ENCODE data around the gene COL4A2.

COL4A2 gene

GRCh38 chr13:110341445-110342244 lies 34.6 kb downstream of the COL4A2 start:
- DNase-seq: no peak
- H3K27me3 Mint-ChIP-seq: peaks cover 37% of the 10 kb centered on the region
- H3K27ac Mint-ChIP-seq: peak overlapping the region; percentile 12 to 87
- H3K4me3 Mint-ChIP-seq: peak overlapping the region; percentile 44 to 70
- H3K9me3 Mint-ChIP-seq: no peaks in the 10 kb centered on the region
- peak; percentile 8 for ATAC-seq
- H3K4me1 Mint-ChIP-seq: peaks cover 31% of the 10 kb centered on the region

DNA sequence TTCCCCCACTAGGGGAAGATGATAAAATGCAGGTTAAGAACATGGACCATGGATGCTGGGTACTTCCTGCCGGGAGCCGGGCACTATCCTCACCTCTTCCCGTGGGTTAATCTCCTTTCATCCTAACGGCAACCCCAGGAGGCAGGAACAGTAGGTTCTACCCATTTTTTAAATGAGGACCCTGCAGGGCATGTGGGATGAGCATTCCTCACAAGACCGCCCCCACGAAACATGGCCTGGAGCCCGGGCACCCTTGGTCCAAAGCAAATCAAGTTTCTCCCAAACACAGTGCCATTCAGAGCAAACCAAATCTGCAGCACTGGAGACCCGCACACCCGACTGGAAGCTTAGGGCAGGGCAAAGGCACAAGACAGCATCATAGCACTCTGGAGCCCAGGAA lies 35.4 kb downstream of the COL4A2 start:
- H3K27me3 Mint-ChIP-seq: peaks cover 37% of the 10 kb centered on the region
- H3K27ac Mint-ChIP-seq: no peak overlapping the region
- H3K4me3 Mint-ChIP-seq: no peak overlapping the region

GRCh38 chr13:110343241-110343865 lies 36.3 kb downstream of the COL4A2 start:
- Mint-ChIP-seq H3K4me3 (no peak overlapping the region), H3K4me1 (peaks cover 31% of the 10 kb centered on the region), H3K27me3 (peaks cover 46% of the 10 kb centered on the region), H3K9me3 (no peaks in the 10 kb centered on the region), H3K27ac (no peak overlapping the region)
- no peak for DNase-seq
- no peak for ATAC-seq

More for the DNA sequence above, 35.4 kb downstream of the COL4A2 start:
- Mint-ChIP-seq H3K4me1 (peaks cover 31% of the 10 kb centered on the region), H3K9me3 (no peaks in the 10 kb centered on the region)
- DNase-seq (no peak), ATAC-seq (no peak)

- ATAC-seq (no peak), DNase-seq (no peak)
- H3K27ac Mint-ChIP-seq: no peak overlapping the region
- no peaks in the 10 kb centered on the region for H3K9me3 Mint-ChIP-seq
- no peak overlapping the region for H3K4me3 Mint-ChIP-seq
- H3K27me3 Mint-ChIP-seq: peaks cover 50% of the 10 kb centered on the region
- H3K4me1 Mint-ChIP-seq: peaks cover 26% of the 10 kb centered on the region
Measured at GRCh38 chr13:110344320-110344719, 37.2 kb downstream of the COL4A2 start.

GRCh38 chr13:110345266-110345665 lies 38.2 kb downstream of the COL4A2 start:
- Mint-ChIP-seq H3K4me1 (peaks cover 17% of the 10 kb centered on the region), H3K27me3 (peaks cover 49% of the 10 kb centered on the region), H3K4me3 (no peak overlapping the region), H3K9me3 (no peaks in the 10 kb centered on the region), H3K27ac (no peak overlapping the region)
- ATAC-seq (no peak), DNase-seq (no peak)

- ATAC-seq: no peak
- Mint-ChIP-seq H3K4me3 (no peak overlapping the region), H3K27me3 (peaks cover 48% of the 10 kb centered on the region), H3K9me3 (no peaks in the 10 kb centered on the region), H3K27ac (no peak overlapping the region), H3K4me1 (peaks cover 13% of the 10 kb centered on the region)
- no peak for DNase-seq
Measured at GRCh38 chr13:110345701-110346100, 38.6 kb downstream of the COL4A2 start.

DNA sequence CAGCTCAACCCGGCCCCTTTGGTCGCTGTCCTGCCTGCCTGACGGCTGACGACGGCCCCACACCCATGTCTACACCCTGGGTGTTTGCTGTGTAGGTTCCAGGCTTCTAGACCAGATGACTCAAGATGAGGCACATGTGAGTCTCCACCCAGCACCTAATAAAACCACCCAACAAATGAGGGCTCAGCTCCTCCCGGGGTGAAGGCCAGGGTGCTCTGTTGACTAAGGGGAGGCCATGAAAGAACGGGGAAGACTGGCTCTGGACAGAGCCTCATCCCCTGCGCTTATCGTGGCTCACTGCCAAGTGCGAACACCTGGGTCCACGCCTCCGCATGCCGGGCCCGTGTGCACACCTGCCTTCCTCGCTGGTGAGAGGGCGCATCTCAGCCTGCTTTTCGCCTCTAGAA lies 39.6 kb downstream of the COL4A2 start:
- Mint-ChIP-seq H3K4me3 (no peak overlapping the region), H3K27ac (no peak overlapping the region), H3K27me3 (peaks cover 48% of the 10 kb centered on the region), H3K9me3 (no peaks in the 10 kb centered on the region), H3K4me1 (peaks cover 3% of the 10 kb centered on the region)
- DNase-seq: no peak
- ATAC-seq: peak; percentile 5

- Mint-ChIP-seq H3K27me3 (peaks cover 47% of the 10 kb centered on the region), H3K4me3 (no peak overlapping the region), H3K4me1 (no peaks in the 10 kb centered on the region), H3K27ac (peak overlapping the region in 1 of 2 donors; percentile 52), H3K9me3 (no peaks in the 10 kb centered on the region)
- peak; percentile 24 for ATAC-seq
- DNase-seq: no peak
Measured at GRCh38 chr13:110347088-110347487, 40.0 kb downstream of the COL4A2 start.

GRCh38 chr13:110347535-110348308 lies 40.6 kb downstream of the COL4A2 start:
- Mint-ChIP-seq H3K4me3 (no peak overlapping the region), H3K27ac (no peak overlapping the region), H3K9me3 (no peaks in the 10 kb centered on the region), H3K4me1 (no peaks in the 10 kb centered on the region), H3K27me3 (peaks cover 41% of the 10 kb centered on the region)
- ATAC-seq (no peak), DNase-seq (no peak)

- H3K4me3 Mint-ChIP-seq: no peak overlapping the region
- ATAC-seq (no peak), DNase-seq (no peak)
- peaks cover 36% of the 10 kb centered on the region for H3K27me3 Mint-ChIP-seq
- H3K4me1 Mint-ChIP-seq: no peaks in the 10 kb centered on the region
- H3K9me3 Mint-ChIP-seq: no peaks in the 10 kb centered on the region
- H3K27ac Mint-ChIP-seq: no peak overlapping the region
Measured at GRCh38 chr13:110348309-110349105, 41.4 kb downstream of the COL4A2 start.

GRCh38 chr13:110349239-110349638 lies 42.2 kb downstream of the COL4A2 start:
- Mint-ChIP-seq H3K27ac (no peak overlapping the region), H3K4me3 (no peak overlapping the region), H3K27me3 (peaks cover 40% of the 10 kb centered on the region), H3K9me3 (no peaks in the 10 kb centered on the region), H3K4me1 (no peaks in the 10 kb centered on the region)
- ATAC-seq (no peak), DNase-seq (no peak)

- Mint-ChIP-seq H3K27me3 (peaks cover 40% of the 10 kb centered on the region), H3K4me3 (no peak overlapping the region)
- DNase-seq: no peak
Measured at GRCh38 chr13:110350049-110350448, 43.0 kb downstream of the COL4A2 start.

DNA sequence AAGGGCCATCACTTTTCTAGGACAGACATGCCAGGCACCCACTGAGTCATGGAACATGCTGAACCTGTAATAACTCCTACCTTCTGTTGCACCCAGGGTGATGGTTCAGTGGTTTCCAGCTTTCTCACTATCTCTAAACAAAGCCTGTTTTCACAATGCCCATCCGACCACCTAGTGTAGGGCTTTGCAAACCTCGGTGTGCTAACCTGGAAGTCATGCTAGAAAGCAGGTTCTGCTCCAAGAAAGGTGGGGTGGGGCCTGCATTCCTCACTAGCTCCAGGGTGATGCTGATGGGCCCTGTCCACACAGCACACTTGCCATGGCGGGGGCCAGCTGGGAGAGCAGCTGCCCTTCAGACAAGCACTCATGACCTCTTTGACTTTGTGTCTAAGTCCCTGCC lies 43.4 kb downstream of the COL4A2 start:
- peaks cover 8% of the 10 kb centered on the region for H3K4me1 Mint-ChIP-seq
- H3K4me3 Mint-ChIP-seq: no peak overlapping the region
- ATAC-seq: no peak
- no peaks in the 10 kb centered on the region for H3K9me3 Mint-ChIP-seq
- H3K27ac Mint-ChIP-seq: no peak overlapping the region
- no peak for DNase-seq
- peaks cover 40% of the 10 kb centered on the region for H3K27me3 Mint-ChIP-seq

More at GRCh38 chr13:110350049-110350448, 43.0 kb downstream of the COL4A2 start:
- Mint-ChIP-seq H3K4me1 (peaks cover 6% of the 10 kb centered on the region), H3K9me3 (no peaks in the 10 kb centered on the region), H3K27ac (no peak overlapping the region)
- ATAC-seq: no peak

- peaks cover 40% of the 10 kb centered on the region for H3K27me3 Mint-ChIP-seq
- H3K27ac Mint-ChIP-seq: no peak overlapping the region
- ATAC-seq: no peak
- H3K4me1 Mint-ChIP-seq: peaks cover 8% of the 10 kb centered on the region
- H3K9me3 Mint-ChIP-seq: no peaks in the 10 kb centered on the region
- DNase-seq: no peak
- no peak overlapping the region for H3K4me3 Mint-ChIP-seq
Measured at GRCh38 chr13:110351636-110352420, 44.7 kb downstream of the COL4A2 start.
